ENCODE results near the gene HAVCR1.

Gene HAVCR1

DNA sequence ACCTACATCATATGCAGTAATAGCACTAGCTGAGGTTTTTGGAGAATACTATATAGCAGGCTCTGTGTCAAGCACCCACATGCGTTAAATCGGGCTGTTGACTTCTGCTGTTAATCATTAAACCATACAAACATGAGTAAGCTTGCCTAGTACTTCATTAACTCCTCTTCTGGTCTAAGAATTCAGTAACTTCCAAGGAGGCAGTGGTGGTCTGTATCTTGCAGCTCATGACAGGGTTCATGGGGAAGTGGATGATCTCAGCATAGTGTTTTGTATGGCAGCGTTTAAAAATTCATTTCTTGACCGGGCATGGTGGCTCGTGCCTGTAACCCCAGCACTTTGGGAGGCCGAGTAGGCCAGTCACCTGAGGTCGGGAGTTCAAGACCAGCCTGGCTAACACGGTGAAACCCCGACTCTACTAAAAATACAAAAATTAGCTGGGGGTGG is at the start of gene HAVCR1:
Gene HAVCR1 (minus strand): TSS at position 24 of the 447 bp plus-strand sequence. CDS start 1,173 bp downstream, outside the sequence.
- no peaks in the 10 kb centered on the region for H3K27me3 ChIP-seq (ENCODE audit: control insufficient read depth, insufficient read depth, low read length)
- no peaks in the 10 kb centered on the region for H3K4me1 ChIP-seq (ENCODE audit: control insufficient read depth, low read depth, low read length)
- no peaks in the 10 kb centered on the region for H3K36me3 ChIP-seq (ENCODE audit: control insufficient read depth, low read depth, low read length)
- no peak within 1 kb of the TSS for H3K9ac ChIP-seq (ENCODE audit: low read length)
- H3K9me3 ChIP-seq (ENCODE audit: control insufficient read depth, low read depth, low read length), result no peaks in the 10 kb centered on the region
- no peak within 1 kb of the TSS for H3K27ac ChIP-seq (ENCODE audit: low read length)
- no peak within 1 kb of the TSS for H3K4me3 ChIP-seq (ENCODE audit: low read length)

DNA sequence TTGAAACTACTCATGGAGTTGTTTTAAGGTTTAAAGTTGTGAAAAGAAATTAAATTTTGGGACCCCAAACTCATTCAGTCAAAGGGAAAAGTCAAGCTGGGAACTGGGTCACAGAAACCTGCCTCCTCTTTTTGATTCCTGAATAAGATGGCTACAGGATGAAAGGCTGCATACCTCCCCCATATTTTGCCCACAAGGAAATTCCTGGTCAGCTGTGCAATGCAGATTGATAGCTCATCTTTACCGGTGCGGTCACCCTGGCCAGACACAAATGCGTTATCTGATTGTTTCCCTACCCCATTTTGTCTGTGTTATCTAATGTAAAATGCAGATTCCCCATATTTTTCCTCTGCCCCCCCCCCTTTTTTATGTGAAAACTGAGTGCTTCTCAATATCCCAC is 48.6 kb upstream of the HAVCR1 start:
- Histone ChIP-seq H3K4me3 (ENCODE audit: low read length) (no peak overlapping the region), H3K9ac (ENCODE audit: low read length) (no peak overlapping the region), H3K36me3 (ENCODE audit: control insufficient read depth, low read depth, low read length) (no peaks in the 10 kb centered on the region), H3K27ac (ENCODE audit: low read length) (no peak overlapping the region), H3K9me3 (ENCODE audit: control insufficient read depth, low read depth, low read length) (no peaks in the 10 kb centered on the region), H3K27me3 (ENCODE audit: control insufficient read depth, insufficient read depth, low read length) (no peaks in the 10 kb centered on the region), H3K4me1 (ENCODE audit: control insufficient read depth, low read depth, low read length) (no peaks in the 10 kb centered on the region)

DNA sequence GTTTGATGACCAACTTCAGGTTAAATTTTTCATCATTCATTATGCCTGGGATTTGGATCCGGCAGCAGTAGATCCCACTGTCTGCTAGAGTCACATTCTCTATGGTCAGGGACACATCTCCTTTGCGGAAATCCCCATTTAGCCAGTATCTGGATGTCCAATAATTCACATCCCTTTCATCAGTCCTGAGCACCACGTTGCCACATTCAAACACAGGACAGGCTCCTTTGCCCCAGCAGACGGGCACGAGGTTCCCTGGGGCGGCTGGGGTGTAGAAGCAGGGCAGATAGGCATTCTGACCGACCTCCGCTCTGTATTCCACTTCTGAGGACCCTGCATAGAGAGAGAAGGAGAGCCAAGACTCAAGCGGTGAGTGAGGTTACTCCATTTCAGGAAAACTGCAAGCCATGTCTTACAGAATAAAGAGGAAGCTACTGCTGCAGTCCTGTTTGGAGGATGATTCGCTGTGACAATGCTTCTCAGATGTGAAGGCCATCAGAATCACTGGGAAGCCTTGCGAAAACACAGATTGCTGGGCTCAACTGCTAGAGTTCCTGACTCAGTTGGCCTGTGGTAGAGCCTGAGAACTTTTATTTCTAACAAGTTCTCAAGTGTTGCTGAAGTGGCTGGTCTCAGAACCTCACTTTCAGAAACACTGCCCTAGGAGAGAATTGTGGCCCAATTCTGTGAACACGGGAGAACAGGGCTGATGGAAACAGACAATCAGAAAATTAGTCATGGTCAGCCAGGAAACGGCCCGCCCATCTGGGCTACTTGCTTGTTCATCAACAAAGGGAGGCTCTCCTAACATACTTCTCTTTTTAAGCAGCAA is 47.9 kb upstream of the HAVCR1 start:
- Histone ChIP-seq H3K9ac (ENCODE audit: low read length) (no peak overlapping the region), H3K4me1 (ENCODE audit: control insufficient read depth, low read depth, low read length) (no peaks in the 10 kb centered on the region), H3K9me3 (ENCODE audit: control insufficient read depth, low read depth, low read length) (no peaks in the 10 kb centered on the region), H3K27me3 (ENCODE audit: control insufficient read depth, insufficient read depth, low read length) (no peaks in the 10 kb centered on the region), H3K4me3 (ENCODE audit: low read length) (no peak overlapping the region), H3K36me3 (ENCODE audit: control insufficient read depth, low read depth, low read length) (no peaks in the 10 kb centered on the region), H3K27ac (ENCODE audit: low read length) (no peak overlapping the region)

GRCh38 chr5:157100140-157100679 is 41.3 kb upstream of the HAVCR1 start:
- Histone ChIP-seq H3K4me1 (ENCODE audit: control insufficient read depth, low read depth, low read length) (no peaks in the 10 kb centered on the region), H3K9me3 (ENCODE audit: control insufficient read depth, low read depth, low read length) (no peaks in the 10 kb centered on the region), H3K27me3 (ENCODE audit: control insufficient read depth, insufficient read depth, low read length) (no peaks in the 10 kb centered on the region), H3K36me3 (ENCODE audit: control insufficient read depth, low read depth, low read length) (no peaks in the 10 kb centered on the region), H3K4me3 (ENCODE audit: low read length) (no peak overlapping the region), H3K27ac (ENCODE audit: low read length) (no peak overlapping the region), H3K9ac (ENCODE audit: low read length) (no peak overlapping the region)

DNA sequence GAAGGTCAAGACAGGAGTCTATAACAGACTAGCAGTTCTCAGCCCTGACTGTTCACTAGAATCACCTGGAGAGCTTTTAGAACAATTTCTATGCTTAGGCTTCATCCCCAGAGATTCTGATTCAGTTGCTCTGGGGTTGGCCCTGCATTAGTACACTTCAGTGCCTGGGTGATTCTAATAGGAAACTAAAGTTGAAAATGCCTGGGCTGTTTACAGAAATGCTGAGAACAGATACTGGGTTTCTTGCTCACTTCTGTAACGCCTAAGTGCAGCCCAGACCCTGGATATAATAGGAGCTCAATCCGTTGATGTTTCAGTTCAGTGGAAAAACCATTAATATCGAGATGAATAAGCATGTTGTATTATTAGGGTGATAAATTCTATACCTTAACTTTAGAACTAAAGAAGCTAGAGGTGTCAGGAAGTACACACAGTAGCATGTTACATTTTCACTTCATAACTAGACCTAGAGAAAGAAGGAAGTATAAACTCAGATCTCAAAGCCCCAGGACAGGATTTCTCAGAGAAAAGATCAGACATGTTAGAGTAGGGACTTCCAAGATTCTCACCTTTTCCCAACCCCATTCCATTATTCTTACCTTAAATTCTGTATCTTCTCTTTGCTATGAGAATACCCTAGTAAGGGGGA is 29.6 kb upstream of the HAVCR1 start:
- Histone ChIP-seq H3K36me3 (ENCODE audit: control insufficient read depth, low read depth, low read length) (no peaks in the 10 kb centered on the region), H3K27me3 (ENCODE audit: control insufficient read depth, insufficient read depth, low read length) (no peaks in the 10 kb centered on the region), H3K9ac (ENCODE audit: low read length) (no peak overlapping the region), H3K4me1 (ENCODE audit: control insufficient read depth, low read depth, low read length) (no peaks in the 10 kb centered on the region), H3K27ac (ENCODE audit: low read length) (no peak overlapping the region), H3K4me3 (ENCODE audit: low read length) (no peak overlapping the region), H3K9me3 (ENCODE audit: control insufficient read depth, low read depth, low read length) (no peaks in the 10 kb centered on the region)

DNA sequence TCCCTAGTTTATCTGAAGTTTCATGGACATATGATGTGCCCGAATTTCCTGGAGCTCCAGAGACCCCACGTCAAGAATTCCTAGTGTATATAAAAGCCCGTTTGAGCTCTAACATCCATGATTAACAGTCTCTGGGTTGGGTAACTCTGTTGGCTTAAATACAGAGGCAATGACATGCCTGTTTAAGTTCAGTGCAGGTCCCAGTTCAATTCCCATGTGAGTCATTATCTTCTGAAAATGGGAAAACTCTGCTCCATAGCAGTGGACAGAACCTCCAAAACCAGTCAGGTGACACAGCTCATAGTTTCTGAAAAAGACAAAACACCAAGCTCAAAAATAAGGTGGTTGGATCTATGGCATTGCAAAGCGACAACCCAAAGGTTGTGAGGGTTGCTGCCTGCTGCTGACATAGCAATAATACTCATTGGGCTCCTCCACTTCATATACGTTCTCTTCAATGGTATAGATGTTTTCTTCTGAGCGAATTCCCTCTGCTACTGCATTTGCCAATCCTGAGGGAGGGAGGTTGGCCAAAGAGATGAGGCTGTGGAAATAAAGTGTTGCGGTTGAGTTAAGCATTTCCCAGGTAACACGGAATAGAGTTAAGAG is 27.9 kb upstream of the HAVCR1 start:
- Histone ChIP-seq H3K36me3 (ENCODE audit: control insufficient read depth, low read depth, low read length) (no peaks in the 10 kb centered on the region), H3K4me1 (ENCODE audit: control insufficient read depth, low read depth, low read length) (no peaks in the 10 kb centered on the region), H3K27me3 (ENCODE audit: control insufficient read depth, insufficient read depth, low read length) (no peaks in the 10 kb centered on the region), H3K4me3 (ENCODE audit: low read length) (no peak overlapping the region), H3K9ac (ENCODE audit: low read length) (no peak overlapping the region), H3K9me3 (ENCODE audit: control insufficient read depth, low read depth, low read length) (no peaks in the 10 kb centered on the region), H3K27ac (ENCODE audit: low read length) (no peak overlapping the region)

DNA sequence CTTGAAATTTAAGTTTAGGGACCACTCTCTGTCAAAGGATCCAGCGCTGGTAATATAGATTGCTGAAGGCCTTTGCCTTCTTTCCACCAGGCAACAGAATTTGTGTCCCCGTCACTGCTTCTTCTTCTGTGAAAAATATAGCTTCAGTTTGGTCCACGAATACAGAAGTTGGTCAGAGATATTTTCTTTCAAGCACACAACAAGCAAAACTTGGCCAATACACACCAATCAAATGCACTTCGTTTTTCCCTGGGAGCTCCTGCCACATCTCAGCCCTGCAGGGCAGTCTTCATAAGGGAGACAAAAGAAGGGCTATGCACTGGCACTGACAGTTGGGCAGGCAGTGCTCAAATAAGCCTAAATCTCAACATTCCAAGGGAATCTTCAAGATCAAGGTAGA is 27.0 kb upstream of the HAVCR1 start:
- Histone ChIP-seq H3K36me3 (ENCODE audit: control insufficient read depth, low read depth, low read length) (no peaks in the 10 kb centered on the region), H3K9ac (ENCODE audit: low read length) (no peak overlapping the region), H3K9me3 (ENCODE audit: control insufficient read depth, low read depth, low read length) (no peaks in the 10 kb centered on the region), H3K27me3 (ENCODE audit: control insufficient read depth, insufficient read depth, low read length) (no peaks in the 10 kb centered on the region), H3K4me1 (ENCODE audit: control insufficient read depth, low read depth, low read length) (no peaks in the 10 kb centered on the region), H3K27ac (ENCODE audit: low read length) (no peak overlapping the region), H3K4me3 (ENCODE audit: low read length) (no peak overlapping the region)

- Histone ChIP-seq H3K27ac (ENCODE audit: low read length) (no peak overlapping the region), H3K9me3 (ENCODE audit: control insufficient read depth, low read depth, low read length) (no peaks in the 10 kb centered on the region), H3K4me1 (ENCODE audit: control insufficient read depth, low read depth, low read length) (no peaks in the 10 kb centered on the region), H3K27me3 (ENCODE audit: control insufficient read depth, insufficient read depth, low read length) (no peaks in the 10 kb centered on the region), H3K36me3 (ENCODE audit: control insufficient read depth, low read depth, low read length) (no peaks in the 10 kb centered on the region), H3K9ac (ENCODE audit: low read length) (no peak overlapping the region), H3K4me3 (ENCODE audit: low read length) (no peak overlapping the region)
Measured at GRCh38 chr5:157080286-157080685, 21.4 kb upstream of the HAVCR1 start.

GRCh38 chr5:157076558-157076957 is 17.6 kb upstream of the HAVCR1 start:
- H3K4me3 ChIP-seq (ENCODE audit: low read length), result no peak overlapping the region
- no peaks in the 10 kb centered on the region for H3K4me1 ChIP-seq (ENCODE audit: control insufficient read depth, low read depth, low read length)
- H3K27me3 ChIP-seq (ENCODE audit: control insufficient read depth, insufficient read depth, low read length), result no peaks in the 10 kb centered on the region
- no peak overlapping the region for H3K27ac ChIP-seq (ENCODE audit: low read length)
- H3K36me3 ChIP-seq (ENCODE audit: control insufficient read depth, low read depth, low read length), result no peaks in the 10 kb centered on the region
- no peaks in the 10 kb centered on the region for H3K9me3 ChIP-seq (ENCODE audit: control insufficient read depth, low read depth, low read length)
- H3K9ac ChIP-seq (ENCODE audit: low read length), result no peak overlapping the region

GRCh38 chr5:157072508-157072907 is 13.6 kb upstream of the HAVCR1 start:
- Histone ChIP-seq H3K27ac (ENCODE audit: low read length) (no peak overlapping the region), H3K9ac (ENCODE audit: low read length) (no peak overlapping the region), H3K4me3 (ENCODE audit: low read length) (no peak overlapping the region), H3K4me1 (ENCODE audit: control insufficient read depth, low read depth, low read length) (no peaks in the 10 kb centered on the region), H3K27me3 (ENCODE audit: control insufficient read depth, insufficient read depth, low read length) (no peaks in the 10 kb centered on the region), H3K36me3 (ENCODE audit: control insufficient read depth, low read depth, low read length) (no peaks in the 10 kb centered on the region), H3K9me3 (ENCODE audit: control insufficient read depth, low read depth, low read length) (no peaks in the 10 kb centered on the region)

DNA sequence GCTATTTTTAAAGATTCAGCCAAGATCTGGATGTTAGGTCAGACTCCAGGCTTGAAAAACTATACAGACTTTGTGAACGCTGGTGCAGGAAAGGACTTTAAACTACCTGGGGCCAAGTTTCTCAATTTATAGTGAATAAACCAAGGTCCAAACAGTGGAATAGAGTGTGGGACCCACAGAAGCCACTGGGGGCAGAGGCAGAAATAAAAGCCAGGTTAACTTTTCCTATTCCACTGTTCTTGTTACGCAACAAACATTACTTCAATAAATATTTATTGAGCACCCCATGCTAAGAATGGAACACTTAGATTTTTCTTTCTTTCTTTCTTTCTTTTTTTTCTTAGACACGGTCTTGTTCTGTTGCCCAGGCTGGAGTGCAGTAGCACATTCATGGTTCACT is 11.0 kb upstream of the HAVCR1 start:
- Histone ChIP-seq H3K4me3 (ENCODE audit: low read length) (no peak overlapping the region), H3K4me1 (ENCODE audit: control insufficient read depth, low read depth, low read length) (no peaks in the 10 kb centered on the region), H3K27me3 (ENCODE audit: control insufficient read depth, insufficient read depth, low read length) (no peaks in the 10 kb centered on the region), H3K9ac (ENCODE audit: low read length) (no peak overlapping the region), H3K9me3 (ENCODE audit: control insufficient read depth, low read depth, low read length) (no peaks in the 10 kb centered on the region), H3K27ac (ENCODE audit: low read length) (no peak overlapping the region), H3K36me3 (ENCODE audit: control insufficient read depth, low read depth, low read length) (no peaks in the 10 kb centered on the region)
